ENCODE measurements around the gene AGMO. TPM values are rescaled to one million over a fixed set of nuclear protein-coding genes. Genes with fewer than 3 reads are reported as not detected.

The AGMO gene
- total RNA-seq, 1 experiment from 2014 or later: not detected

DNA sequence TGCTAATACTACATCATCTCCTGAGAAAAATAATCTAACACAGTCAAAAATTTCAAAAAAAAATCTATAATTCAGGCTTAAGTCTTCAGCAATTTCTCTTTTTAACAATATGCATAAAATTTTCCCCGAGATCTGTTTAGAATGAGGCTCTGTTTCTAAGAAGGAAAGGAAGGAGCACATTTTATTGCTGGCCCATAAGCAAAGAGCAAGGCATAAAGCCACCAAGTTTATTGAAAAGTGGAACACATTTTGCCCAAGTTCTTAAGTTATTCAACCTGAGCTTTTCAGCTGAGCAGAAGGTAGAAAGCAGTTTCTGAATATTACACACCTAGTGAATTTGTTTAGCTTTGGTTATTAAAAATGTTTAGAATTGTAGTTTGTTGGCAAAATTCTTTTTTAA, 73.9 kb downstream of the AGMO start:
- H3K79me2 ChIP-seq (ENCODE audit: insufficient read depth, low read length): no peaks in the 10 kb centered on the region
- H3K36me3 ChIP-seq (ENCODE audit: control insufficient read depth in 1 of 2, insufficient read depth in 2 of 2, low read length in 2 of 2): no peaks in the 10 kb centered on the region
- ATAC-seq: no peak
- no peak overlapping the region for H3K4me3 ChIP-seq (replicated peaks in 1 of 2; ENCODE audit: low read depth in 1 of 2, low read length in 2 of 2)
- DNase-seq (ENCODE audit: low read depth, low spot score): no peak
- no TSS peak for BruUV-seq (replicated peaks)
- no peak overlapping the region for H3K9ac ChIP-seq (ENCODE audit: low read length)
- RAD21 ChIA-PET (ENCODE audit: low non-redundant PET in 1 of 2, low total read pairs in 2 of 2, uncharacterized antibody in 2 of 2, unreplicated experiment in 2 of 2): no interaction called here
- intact Hi-C loops (cut with micrococcal nuclease): no loop called here
- POLR2A ChIA-PET: no interaction called here
- H3K27ac ChIP-seq (ENCODE audit: low read depth, low read length): no peak overlapping the region
- H4K20me1 ChIP-seq (ENCODE audit: insufficient read depth): no peaks in the 10 kb centered on the region
- CTCF ChIA-PET: no interaction called here
- no peak for TF ChIP-seq EGR1 (IDR thresholded peaks at IDR 0.05; ENCODE audit: low read depth)
- TF ChIP-seq SIN3A (IDR thresholded peaks at IDR 0.05; ENCODE audit: low read depth): no peak
- H2AFZ ChIP-seq (ENCODE audit: low read depth, low read length, poor library complexity, severe bottlenecking): peak overlapping the region; percentile 36
- H3K4me1 ChIP-seq (ENCODE audit: control insufficient read depth in 1 of 2, insufficient read depth in 2 of 2, low read length in 2 of 2): no peaks in the 10 kb centered on the region
- no peak overlapping the region for H3K4me2 ChIP-seq (ENCODE audit: low read length)
- H3K9me2 ChIP-seq (ENCODE audit: insufficient read depth): no peaks in the 10 kb centered on the region
- H3K27me3 ChIP-seq (ENCODE audit: insufficient read depth, low read length): no peaks in the 10 kb centered on the region
- no peaks in the 10 kb centered on the region for H3K9me3 ChIP-seq (ENCODE audit: control insufficient read depth in 1 of 2, insufficient read depth in 1 of 2, low read depth in 1 of 2, low read length in 2 of 2)

- H2AFZ ChIP-seq (ENCODE audit: low read depth, low read length, poor library complexity, severe bottlenecking): no peak overlapping the region
- ChIA-PET POLR2A (no interaction called here), CTCF (no interaction called here), RAD21 (ENCODE audit: low non-redundant PET in 1 of 2, low total read pairs in 2 of 2, uncharacterized antibody in 2 of 2, unreplicated experiment in 2 of 2) (no interaction called here)
- H3K9me3 ChIP-seq (ENCODE audit: control insufficient read depth in 1 of 2, insufficient read depth in 1 of 2, low read depth in 1 of 2, low read length in 2 of 2): no peaks in the 10 kb centered on the region
- no peaks in the 10 kb centered on the region for H3K36me3 ChIP-seq (ENCODE audit: control insufficient read depth in 1 of 2, insufficient read depth in 2 of 2, low read length in 2 of 2)
- no peaks in the 10 kb centered on the region for H3K4me1 ChIP-seq (ENCODE audit: control insufficient read depth in 1 of 2, insufficient read depth in 2 of 2, low read length in 2 of 2)
- H3K9me2 ChIP-seq (ENCODE audit: insufficient read depth): no peaks in the 10 kb centered on the region
- no peak for TF ChIP-seq MAX (IDR thresholded peaks at IDR 0.05)
- no peak for TF ChIP-seq CEBPB (IDR thresholded peaks at IDR 0.05; ENCODE audit: low read depth)
- no peak for TF ChIP-seq SP1 (IDR thresholded peaks at IDR 0.05; ENCODE audit: low read depth)
- no peak for TF ChIP-seq RAD21 (IDR thresholded peaks at IDR 0.05; ENCODE audit: low read depth)
- no peak for TF ChIP-seq TCF7L2 (IDR thresholded peaks at IDR 0.05; ENCODE audit: borderline replicate concordance, extremely low read depth, insufficient read depth, insufficient read length)
- TF ChIP-seq JUND (IDR thresholded peaks at IDR 0.05): no peak
- TF ChIP-seq FOSL1 (IDR thresholded peaks at IDR 0.05; ENCODE audit: low read depth): no peak
- TF ChIP-seq REST (IDR thresholded peaks at IDR 0.05; ENCODE audit: low read depth): no peak
- TF ChIP-seq, protein P1, sequence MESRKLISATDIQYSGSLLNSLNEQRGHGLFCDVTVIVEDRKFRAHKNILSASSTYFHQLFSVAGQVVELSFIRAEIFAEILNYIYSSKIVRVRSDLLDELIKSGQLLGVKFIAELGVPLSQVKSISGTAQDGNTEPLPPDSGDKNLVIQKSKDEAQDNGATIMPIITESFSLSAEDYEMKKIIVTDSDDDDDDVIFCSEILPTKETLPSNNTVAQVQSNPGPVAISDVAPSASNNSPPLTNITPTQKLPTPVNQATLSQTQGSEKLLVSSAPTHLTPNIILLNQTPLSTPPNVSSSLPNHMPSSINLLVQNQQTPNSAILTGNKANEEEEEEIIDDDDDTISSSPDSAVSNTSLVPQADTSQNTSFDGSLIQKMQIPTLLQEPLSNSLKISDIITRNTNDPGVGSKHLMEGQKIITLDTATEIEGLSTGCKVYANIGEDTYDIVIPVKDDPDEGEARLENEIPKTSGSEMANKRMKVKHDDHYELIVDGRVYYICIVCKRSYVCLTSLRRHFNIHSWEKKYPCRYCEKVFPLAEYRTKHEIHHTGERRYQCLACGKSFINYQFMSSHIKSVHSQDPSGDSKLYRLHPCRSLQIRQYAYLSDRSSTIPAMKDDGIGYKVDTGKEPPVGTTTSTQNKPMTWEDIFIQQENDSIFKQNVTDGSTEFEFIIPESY (IDR thresholded peaks at IDR 0.05; ENCODE audit: extremely low read depth, insufficient replicate concordance, low read length): no peak
- TF ChIP-seq SRF (IDR thresholded peaks at IDR 0.05; ENCODE audit: low read depth): no peak
- no peak for TF ChIP-seq EGR1 (IDR thresholded peaks at IDR 0.05; ENCODE audit: low read depth)
- TF ChIP-seq ATF3 (IDR thresholded peaks at IDR 0.05): no peak
- TF ChIP-seq EZH2 (IDR thresholded peaks at IDR 0.05): no peak
- no peak for TF ChIP-seq ZNF274 (IDR thresholded peaks at IDR 0.05; ENCODE audit: low read depth, low read length)
- no peak for TF ChIP-seq YY1 (IDR thresholded peaks at IDR 0.05; ENCODE audit: extremely low read depth, insufficient replicate concordance, low read depth, low read length)
- H3K27me3 ChIP-seq (ENCODE audit: insufficient read depth, low read length): no peaks in the 10 kb centered on the region
- H3K79me2 ChIP-seq (ENCODE audit: insufficient read depth, low read length): no peaks in the 10 kb centered on the region
- no peak overlapping the region for H3K27ac ChIP-seq (ENCODE audit: low read depth, low read length)
- ATAC-seq: no peak
- intact Hi-C loops (cut with micrococcal nuclease): no loop called here
- no peak overlapping the region for H3K9ac ChIP-seq (ENCODE audit: low read length)
- no peaks in the 10 kb centered on the region for H4K20me1 ChIP-seq (ENCODE audit: insufficient read depth)
- H3K4me2 ChIP-seq (ENCODE audit: low read length): no peak overlapping the region
- DNase-seq (ENCODE audit: low read depth, low spot score): no peak
- no TSS peak for BruUV-seq (replicated peaks)
- no peak overlapping the region for H3K4me3 ChIP-seq (replicated peaks in 1 of 2; ENCODE audit: low read depth in 1 of 2, low read length in 2 of 2)
These were observed 75.8 kb downstream of the AGMO start for GRCh38 chr7:15485998-15486397.
